Measurements from ENCODE around the gene HCN1.
A peak's percentile ranks its signal among the peaks of the same experiment; 100 is the strongest.
"Not testable (repeated sequence)": the region's sequence is repeated elsewhere in the genome, so short reads cannot be mapped to it uniquely, and the experiment has no call there.

The HCN1 gene

DNA sequence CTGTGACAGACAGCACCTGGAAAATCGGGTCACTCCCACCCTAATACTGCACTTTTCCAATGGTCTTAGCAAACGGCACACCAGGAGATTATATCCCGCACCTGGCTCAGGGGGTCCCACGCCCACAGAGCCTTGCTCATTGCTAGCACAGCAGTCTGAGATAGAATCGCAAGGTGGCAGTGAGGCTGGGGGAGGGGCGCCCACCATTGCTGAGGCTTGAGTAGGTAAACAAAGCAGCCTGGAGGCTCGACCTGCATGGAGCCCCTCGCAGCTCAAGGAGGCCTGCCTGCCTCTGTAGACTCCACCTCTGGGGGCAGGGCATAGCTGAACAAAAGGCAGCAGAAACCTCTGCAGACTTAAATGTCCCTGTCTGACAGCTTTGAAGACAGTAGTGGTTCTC is 383.6 kb downstream of the HCN1 start:
- not testable (repeated sequence) for H3K4me1 ChIP-seq (ENCODE audit: control insufficient read depth, low read depth, low read length); H3K79me1 ChIP-seq (ENCODE audit: low read length); H3K79me2 ChIP-seq (ENCODE audit: control insufficient read depth, insufficient read depth, low read length)

DNA sequence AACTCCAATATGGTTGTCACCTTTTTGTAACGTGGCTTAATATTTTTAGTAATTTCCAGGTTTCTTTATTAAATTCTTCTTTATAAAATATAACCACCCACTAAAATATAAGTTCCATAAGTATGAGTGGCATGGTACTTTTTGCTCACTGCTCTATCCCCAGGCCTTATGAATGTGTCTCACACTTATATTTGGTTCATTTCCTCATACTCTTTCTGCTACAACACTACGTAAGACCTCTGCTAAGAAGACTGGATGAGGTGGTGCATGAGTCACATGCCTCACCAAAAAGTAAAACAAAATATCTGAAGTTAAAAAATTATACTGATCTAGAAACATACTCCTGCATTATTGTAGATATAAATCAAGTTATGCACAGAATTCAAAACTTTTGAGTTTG is 400.9 kb downstream of the HCN1 start:
- Histone ChIP-seq H2BK15ac (replicated peaks; ENCODE audit: low read depth) (no peak overlapping the region), H4K8ac (ENCODE audit: low read depth, low read length) (no peak overlapping the region), H2BK5ac (ENCODE audit: low read length) (no peak overlapping the region), H3K9ac (ENCODE audit: low read length) (no peak overlapping the region), H3K27ac (ENCODE audit: low read depth, low read length) (no peak overlapping the region), H2BK120ac (ENCODE audit: low read depth, low read length) (no peak overlapping the region), H3K4me3 (ENCODE audit: low read length) (no peak overlapping the region), H3K4me2 (ENCODE audit: low read length) (no peak overlapping the region), H4K5ac (ENCODE audit: low read length) (no peak overlapping the region), H3K79me1 (ENCODE audit: low read length) (no peaks in the 10 kb centered on the region), H3K79me2 (ENCODE audit: control insufficient read depth, insufficient read depth, low read length) (no peaks in the 10 kb centered on the region), H3K4me1 (ENCODE audit: control insufficient read depth, low read depth, low read length) (no peaks in the 10 kb centered on the region), H3K23ac (ENCODE audit: low read length) (no peak overlapping the region), H3K4ac (ENCODE audit: low read depth, low read length) (no peak overlapping the region), H3K56ac (ENCODE audit: low read length) (no peak overlapping the region), H2AK5ac (ENCODE audit: low read length) (no peak overlapping the region), H3K36me3 (ENCODE audit: control insufficient read depth, insufficient read depth, low read length) (no peaks in the 10 kb centered on the region), H3K27me3 (ENCODE audit: insufficient read depth, low read length, poor library complexity) (no peaks in the 10 kb centered on the region), H3K18ac (ENCODE audit: low read length) (no peak overlapping the region)
- WGBS (ENCODE audit: extremely low coverage, insufficient coverage, low lambda C conversion rate): 100% methylated on average over 1 of the region's 2 CpGs
- no peak for DNase-seq

More for the DNA sequence above, 383.6 kb downstream of the HCN1 start:
- not testable (repeated sequence) for H3K4ac ChIP-seq (ENCODE audit: low read depth, low read length); H4K8ac ChIP-seq (ENCODE audit: low read depth, low read length); H3K4me2 ChIP-seq (ENCODE audit: low read length); H3K9ac ChIP-seq (ENCODE audit: low read length); H3K27ac ChIP-seq (ENCODE audit: low read depth, low read length); H3K36me3 ChIP-seq (ENCODE audit: control insufficient read depth, insufficient read depth, low read length); H2BK120ac ChIP-seq (ENCODE audit: low read depth, low read length); H3K27me3 ChIP-seq (ENCODE audit: insufficient read depth, low read length, poor library complexity); H3K4me3 ChIP-seq (ENCODE audit: low read length); H2AK5ac ChIP-seq (ENCODE audit: low read length); H3K23ac ChIP-seq (ENCODE audit: low read length); DNase-seq; H2BK15ac ChIP-seq (replicated peaks; ENCODE audit: low read depth); H2BK5ac ChIP-seq (ENCODE audit: low read length); H3K18ac ChIP-seq (ENCODE audit: low read length); H3K56ac ChIP-seq (ENCODE audit: low read length); H4K5ac ChIP-seq (ENCODE audit: low read length)
- WGBS (ENCODE audit: extremely low coverage, insufficient coverage, low lambda C conversion rate): no CpG with 5 or more reads among the region's 8 CpGs

DNA sequence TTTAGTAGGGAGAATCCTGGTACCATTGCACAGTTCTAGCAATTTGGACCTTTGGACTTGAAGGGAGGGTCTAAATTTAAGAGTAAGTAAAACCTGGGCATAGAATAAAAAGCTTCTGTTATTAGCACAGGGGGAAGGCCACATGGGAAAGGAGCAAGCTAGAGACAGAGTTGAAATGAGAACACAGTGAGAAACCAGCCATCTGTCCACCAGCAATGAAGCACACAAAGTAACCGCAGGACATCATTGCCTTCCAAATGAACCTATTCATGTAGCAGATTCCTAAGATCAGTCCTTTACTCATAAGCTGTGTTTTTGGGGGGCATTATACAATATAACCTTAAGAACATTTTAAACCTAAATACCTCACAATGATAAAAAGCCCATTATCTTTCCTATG is 407.4 kb downstream of the HCN1 start:
- H3K56ac ChIP-seq (ENCODE audit: low read length): no peak overlapping the region
- no peak overlapping the region for H2AK5ac ChIP-seq (ENCODE audit: low read length)
- H3K36me3 ChIP-seq (ENCODE audit: control insufficient read depth, insufficient read depth, low read length): no peaks in the 10 kb centered on the region
- no peak overlapping the region for H3K9ac ChIP-seq (ENCODE audit: low read length)
- H4K8ac ChIP-seq (ENCODE audit: low read depth, low read length): no peak overlapping the region
- no CpG with 5 or more reads among the region's 1 CpG for WGBS (ENCODE audit: extremely low coverage, insufficient coverage, low lambda C conversion rate)
- H3K18ac ChIP-seq (ENCODE audit: low read length): no peak overlapping the region
- no peak overlapping the region for H2BK5ac ChIP-seq (ENCODE audit: low read length)
- no peaks in the 10 kb centered on the region for H3K4me1 ChIP-seq (ENCODE audit: control insufficient read depth, low read depth, low read length)
- H2BK120ac ChIP-seq (ENCODE audit: low read depth, low read length): no peak overlapping the region
- no peaks in the 10 kb centered on the region for H3K27me3 ChIP-seq (ENCODE audit: insufficient read depth, low read length, poor library complexity)
- H3K79me2 ChIP-seq (ENCODE audit: control insufficient read depth, insufficient read depth, low read length): no peaks in the 10 kb centered on the region
- H3K27ac ChIP-seq (ENCODE audit: low read depth, low read length): no peak overlapping the region
- no peak overlapping the region for H3K23ac ChIP-seq (ENCODE audit: low read length)
- H4K5ac ChIP-seq (ENCODE audit: low read length): no peak overlapping the region
- no peak overlapping the region for H2BK15ac ChIP-seq (replicated peaks; ENCODE audit: low read depth)
- no peak overlapping the region for H3K4me2 ChIP-seq (ENCODE audit: low read length)
- no peak for DNase-seq
- H3K4ac ChIP-seq (ENCODE audit: low read depth, low read length): no peak overlapping the region
- no peaks in the 10 kb centered on the region for H3K79me1 ChIP-seq (ENCODE audit: low read length)
- no peak overlapping the region for H3K4me3 ChIP-seq (ENCODE audit: low read length)

DNA sequence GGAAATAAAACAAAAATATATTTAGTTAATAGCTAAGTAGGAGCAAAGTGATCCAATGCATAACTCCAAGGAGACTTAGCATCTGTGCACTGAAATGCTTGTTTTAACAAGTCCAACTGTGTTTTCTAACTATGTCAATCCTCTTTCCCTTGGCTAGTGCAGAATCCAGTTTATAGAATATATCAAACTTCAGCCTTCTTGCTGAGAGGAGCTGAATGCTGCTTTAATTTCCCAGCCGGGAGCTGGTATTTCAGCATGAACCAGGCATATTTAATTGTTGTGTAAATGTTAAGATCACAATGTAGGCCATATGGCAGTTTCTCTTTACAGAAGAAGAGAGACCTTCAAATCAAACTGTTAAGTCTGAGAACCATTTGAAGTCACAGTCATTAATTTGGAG is 411.7 kb downstream of the HCN1 start:
- Histone ChIP-seq H3K4me1 (ENCODE audit: control insufficient read depth, low read depth, low read length) (no peaks in the 10 kb centered on the region), H3K27me3 (ENCODE audit: insufficient read depth, low read length, poor library complexity) (no peaks in the 10 kb centered on the region), H3K4me2 (ENCODE audit: low read length) (no peak overlapping the region), H2BK5ac (ENCODE audit: low read length) (no peak overlapping the region), H4K8ac (ENCODE audit: low read depth, low read length) (no peak overlapping the region), H3K18ac (ENCODE audit: low read length) (no peak overlapping the region), H3K4me3 (ENCODE audit: low read length) (no peak overlapping the region), H3K36me3 (ENCODE audit: control insufficient read depth, insufficient read depth, low read length) (no peaks in the 10 kb centered on the region), H4K5ac (ENCODE audit: low read length) (no peak overlapping the region), H2AK5ac (ENCODE audit: low read length) (no peak overlapping the region), H2BK120ac (ENCODE audit: low read depth, low read length) (no peak overlapping the region), H3K79me1 (ENCODE audit: low read length) (no peaks in the 10 kb centered on the region), H3K56ac (ENCODE audit: low read length) (no peak overlapping the region), H3K9ac (ENCODE audit: low read length) (no peak overlapping the region), H2BK15ac (replicated peaks; ENCODE audit: low read depth) (no peak overlapping the region), H3K27ac (ENCODE audit: low read depth, low read length) (no peak overlapping the region), H3K79me2 (ENCODE audit: control insufficient read depth, insufficient read depth, low read length) (no peaks in the 10 kb centered on the region), H3K4ac (ENCODE audit: low read depth, low read length) (no peak overlapping the region), H3K23ac (ENCODE audit: low read length) (no peak overlapping the region)
- no CpG with 5 or more reads among the region's 1 CpG for WGBS (ENCODE audit: extremely low coverage, insufficient coverage, low lambda C conversion rate)
- DNase-seq: no peak

DNA sequence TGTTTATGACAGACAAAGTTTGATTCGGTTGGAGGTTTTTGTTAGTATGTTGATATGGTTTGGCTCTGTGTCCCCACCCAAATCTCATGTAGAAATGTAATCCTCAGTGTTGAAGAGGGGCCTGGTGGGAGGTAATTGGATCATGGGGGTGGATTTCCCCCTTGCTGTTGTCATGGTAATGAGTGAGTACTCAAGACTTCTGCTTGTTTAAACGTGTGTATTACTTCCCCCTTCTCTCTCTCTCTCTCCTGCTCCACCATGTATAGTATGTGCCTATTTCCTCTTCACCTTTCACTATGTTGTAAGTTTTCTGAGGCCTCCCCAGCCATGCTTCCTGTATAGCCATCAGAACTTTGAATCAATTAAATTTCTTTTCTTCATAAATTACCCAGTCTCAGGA is 415.1 kb downstream of the HCN1 start:
- H3K36me3 ChIP-seq (ENCODE audit: control insufficient read depth, insufficient read depth, low read length): no peaks in the 10 kb centered on the region
- no peak overlapping the region for H3K4me2 ChIP-seq (ENCODE audit: low read length)
- no peak overlapping the region for H3K9ac ChIP-seq (ENCODE audit: low read length)
- no peak overlapping the region for H2AK5ac ChIP-seq (ENCODE audit: low read length)
- 100% methylated on average over 1 of the region's 2 CpGs for WGBS (ENCODE audit: extremely low coverage, insufficient coverage, low lambda C conversion rate)
- H3K27me3 ChIP-seq (ENCODE audit: insufficient read depth, low read length, poor library complexity): no peaks in the 10 kb centered on the region
- no peaks in the 10 kb centered on the region for H3K79me2 ChIP-seq (ENCODE audit: control insufficient read depth, insufficient read depth, low read length)
- no peak overlapping the region for H2BK15ac ChIP-seq (replicated peaks; ENCODE audit: low read depth)
- H3K18ac ChIP-seq (ENCODE audit: low read length): no peak overlapping the region
- no peak overlapping the region for H2BK5ac ChIP-seq (ENCODE audit: low read length)
- H3K56ac ChIP-seq (ENCODE audit: low read length): no peak overlapping the region
- no peak overlapping the region for H3K23ac ChIP-seq (ENCODE audit: low read length)
- no peak overlapping the region for H4K5ac ChIP-seq (ENCODE audit: low read length)
- no peak overlapping the region for H3K4ac ChIP-seq (ENCODE audit: low read depth, low read length)
- H3K4me3 ChIP-seq (ENCODE audit: low read length): no peak overlapping the region
- H3K79me1 ChIP-seq (ENCODE audit: low read length): no peaks in the 10 kb centered on the region
- peak; percentile 25 for DNase-seq
- no peak overlapping the region for H2BK120ac ChIP-seq (ENCODE audit: low read depth, low read length)
- H3K27ac ChIP-seq (ENCODE audit: low read depth, low read length): no peak overlapping the region
- no peak overlapping the region for H4K8ac ChIP-seq (ENCODE audit: low read depth, low read length)
- no peaks in the 10 kb centered on the region for H3K4me1 ChIP-seq (ENCODE audit: control insufficient read depth, low read depth, low read length)

DNA sequence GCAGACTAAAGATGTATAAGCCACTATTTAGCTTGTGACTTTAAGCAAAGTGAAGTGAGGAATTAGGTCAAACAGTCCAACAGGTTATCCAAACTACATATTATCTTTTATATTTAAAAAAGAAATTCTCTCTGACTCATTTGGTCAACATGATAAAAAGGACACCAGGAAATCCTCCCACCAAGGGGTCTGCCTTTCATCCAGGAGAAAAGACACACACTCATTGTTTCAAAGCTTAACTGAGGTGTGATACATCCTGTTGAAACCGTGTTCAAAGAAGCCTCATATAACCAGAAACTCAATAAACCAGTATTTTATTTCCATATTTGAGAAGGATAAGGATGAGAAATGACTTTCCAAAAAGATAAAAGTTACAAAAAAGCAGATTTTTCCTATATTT is 417.1 kb downstream of the HCN1 start:
- no peak overlapping the region for H3K23ac ChIP-seq (ENCODE audit: low read length)
- no peak overlapping the region for H2BK5ac ChIP-seq (ENCODE audit: low read length)
- H3K9ac ChIP-seq (ENCODE audit: low read length): no peak overlapping the region
- H3K36me3 ChIP-seq (ENCODE audit: control insufficient read depth, insufficient read depth, low read length): no peaks in the 10 kb centered on the region
- H3K27me3 ChIP-seq (ENCODE audit: insufficient read depth, low read length, poor library complexity): no peaks in the 10 kb centered on the region
- H2AK5ac ChIP-seq (ENCODE audit: low read length): no peak overlapping the region
- no CpG with 5 or more reads among the region's 1 CpG for WGBS (ENCODE audit: extremely low coverage, insufficient coverage, low lambda C conversion rate)
- no peaks in the 10 kb centered on the region for H3K79me1 ChIP-seq (ENCODE audit: low read length)
- H3K18ac ChIP-seq (ENCODE audit: low read length): no peak overlapping the region
- no peak overlapping the region for H4K8ac ChIP-seq (ENCODE audit: low read depth, low read length)
- H3K4me1 ChIP-seq (ENCODE audit: control insufficient read depth, low read depth, low read length): no peaks in the 10 kb centered on the region
- no peak overlapping the region for H3K4ac ChIP-seq (ENCODE audit: low read depth, low read length)
- H3K4me2 ChIP-seq (ENCODE audit: low read length): no peak overlapping the region
- no peak overlapping the region for H3K56ac ChIP-seq (ENCODE audit: low read length)
- no peak overlapping the region for H4K5ac ChIP-seq (ENCODE audit: low read length)
- no peak overlapping the region for H2BK15ac ChIP-seq (replicated peaks; ENCODE audit: low read depth)
- H2BK120ac ChIP-seq (ENCODE audit: low read depth, low read length): no peak overlapping the region
- H3K79me2 ChIP-seq (ENCODE audit: control insufficient read depth, insufficient read depth, low read length): no peaks in the 10 kb centered on the region
- no peak overlapping the region for H3K4me3 ChIP-seq (ENCODE audit: low read length)
- no peak overlapping the region for H3K27ac ChIP-seq (ENCODE audit: low read depth, low read length)
- peak; percentile 91 for DNase-seq
